Measurements from ENCODE around the gene STRA6.

DNA sequence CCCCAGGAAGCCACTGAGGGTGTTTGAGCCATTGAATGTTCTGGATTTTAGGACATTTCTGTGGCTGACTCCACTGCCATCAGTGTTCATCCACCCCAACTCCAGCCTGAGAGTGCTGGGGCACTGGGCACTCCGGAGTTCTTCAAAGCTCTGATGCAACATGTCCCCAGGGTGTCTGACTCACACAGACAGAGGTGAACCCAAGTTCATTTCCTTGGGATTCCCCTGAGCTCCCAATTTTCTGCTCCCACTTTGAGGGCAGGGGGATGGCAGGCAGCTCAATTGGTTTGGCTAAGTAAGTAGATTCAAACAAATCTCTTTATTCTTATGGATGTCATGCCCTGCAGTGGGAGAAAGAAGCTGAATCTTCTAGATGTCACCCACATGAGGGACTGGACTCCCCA is 2.2 kb downstream of the STRA6 start:
- TF ChIP-seq CTCF (IDR thresholded peaks at IDR 0.05) (no peak), POLR2A (IDR thresholded peaks at IDR 0.05) (no peak)

Measured in esophagus squamous epithelium (tissue), 4 donors.